GM12801 (cell line): ENCODE measurements around the gene DLX4.

Experiments used
- TF ChIP-seq, protein P1 (sequence below): IDR thresholded peaks from one replicate; pipeline ENCODE4 v1.5.1; 2011; ENCODE audit warnings: control low read depth; ENCODE audit not compliant: insufficient read length; ENCODE audit errors: extremely low read depth

DLX4 gene

GRCh38 chr17:49936386-49936785, 32.6 kb upstream of the DLX4 start:
- TF ChIP-seq, protein P1, sequence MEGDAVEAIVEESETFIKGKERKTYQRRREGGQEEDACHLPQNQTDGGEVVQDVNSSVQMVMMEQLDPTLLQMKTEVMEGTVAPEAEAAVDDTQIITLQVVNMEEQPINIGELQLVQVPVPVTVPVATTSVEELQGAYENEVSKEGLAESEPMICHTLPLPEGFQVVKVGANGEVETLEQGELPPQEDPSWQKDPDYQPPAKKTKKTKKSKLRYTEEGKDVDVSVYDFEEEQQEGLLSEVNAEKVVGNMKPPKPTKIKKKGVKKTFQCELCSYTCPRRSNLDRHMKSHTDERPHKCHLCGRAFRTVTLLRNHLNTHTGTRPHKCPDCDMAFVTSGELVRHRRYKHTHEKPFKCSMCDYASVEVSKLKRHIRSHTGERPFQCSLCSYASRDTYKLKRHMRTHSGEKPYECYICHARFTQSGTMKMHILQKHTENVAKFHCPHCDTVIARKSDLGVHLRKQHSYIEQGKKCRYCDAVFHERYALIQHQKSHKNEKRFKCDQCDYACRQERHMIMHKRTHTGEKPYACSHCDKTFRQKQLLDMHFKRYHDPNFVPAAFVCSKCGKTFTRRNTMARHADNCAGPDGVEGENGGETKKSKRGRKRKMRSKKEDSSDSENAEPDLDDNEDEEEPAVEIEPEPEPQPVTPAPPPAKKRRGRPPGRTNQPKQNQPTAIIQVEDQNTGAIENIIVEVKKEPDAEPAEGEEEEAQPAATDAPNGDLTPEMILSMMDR, result no peak

DNA sequence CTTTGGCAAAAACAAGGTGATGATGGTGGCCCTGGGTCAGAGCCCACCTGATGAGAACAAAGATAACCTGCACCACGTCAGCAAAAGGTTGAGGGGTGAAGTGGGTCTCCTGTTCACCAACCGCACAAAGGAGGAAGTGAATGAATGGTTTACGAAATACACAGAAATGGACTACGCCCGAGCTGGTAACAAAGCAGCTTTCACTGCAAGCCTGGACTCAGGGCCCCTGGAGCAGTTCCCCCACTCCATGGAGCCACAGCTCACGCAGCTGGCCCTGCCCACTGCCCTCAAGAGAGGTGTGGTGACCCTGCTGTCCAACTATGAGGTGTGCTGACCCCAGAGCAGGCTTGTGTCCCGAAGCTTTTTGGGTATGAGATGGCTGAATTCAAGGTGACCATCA, 29.7 kb upstream of the DLX4 start:
- TF ChIP-seq, protein P1, result no peak

DNA sequence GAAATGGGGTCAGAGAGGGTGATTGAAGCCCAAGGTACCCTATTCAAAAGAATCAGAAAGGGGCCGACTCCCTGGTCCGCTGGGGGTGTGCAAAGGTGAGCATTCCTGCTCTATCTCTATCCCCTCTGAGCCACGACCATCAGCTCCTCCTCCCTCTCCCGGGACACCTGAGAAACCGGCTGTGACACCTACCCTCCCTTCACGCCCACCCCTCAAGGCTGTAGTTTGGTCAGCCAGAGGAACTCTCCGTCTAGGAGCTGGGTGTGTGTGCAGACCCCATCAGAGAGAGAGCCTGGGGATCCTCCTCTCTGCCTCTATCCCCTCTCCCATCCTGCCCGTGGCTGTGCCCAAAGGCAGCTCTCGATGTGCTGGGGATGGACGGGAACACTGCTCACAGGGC, 27.6 kb upstream of the DLX4 start:
- TF ChIP-seq, protein P1, result no peak

DNA sequence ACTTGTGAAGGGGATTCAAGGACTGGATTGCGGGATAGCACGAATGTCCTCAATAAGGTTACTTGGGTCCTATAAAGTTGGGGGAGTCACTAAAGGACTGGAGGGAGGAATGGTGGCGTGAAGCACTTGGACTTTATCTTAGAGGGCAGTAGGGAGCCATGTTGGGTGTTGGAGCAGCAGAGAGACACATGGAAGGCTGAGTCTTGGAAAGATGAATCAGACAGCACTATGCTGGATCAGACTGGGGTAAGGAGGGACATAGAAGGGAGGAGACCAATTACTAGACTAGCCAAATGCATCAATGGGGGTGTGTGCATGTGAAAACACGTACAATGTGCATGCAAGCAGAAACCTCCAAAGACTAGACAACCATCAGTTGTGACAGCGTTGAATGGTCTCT, 26.0 kb upstream of the DLX4 start:
- TF ChIP-seq, protein P1, result no peak

- TF ChIP-seq, protein P1, result no peak
Measured at GRCh38 chr17:49944273-49944870, 24.6 kb upstream of the DLX4 start.

- TF ChIP-seq, protein P1, result no peak
Measured at GRCh38 chr17:49946208-49946607, 22.8 kb upstream of the DLX4 start.

DNA sequence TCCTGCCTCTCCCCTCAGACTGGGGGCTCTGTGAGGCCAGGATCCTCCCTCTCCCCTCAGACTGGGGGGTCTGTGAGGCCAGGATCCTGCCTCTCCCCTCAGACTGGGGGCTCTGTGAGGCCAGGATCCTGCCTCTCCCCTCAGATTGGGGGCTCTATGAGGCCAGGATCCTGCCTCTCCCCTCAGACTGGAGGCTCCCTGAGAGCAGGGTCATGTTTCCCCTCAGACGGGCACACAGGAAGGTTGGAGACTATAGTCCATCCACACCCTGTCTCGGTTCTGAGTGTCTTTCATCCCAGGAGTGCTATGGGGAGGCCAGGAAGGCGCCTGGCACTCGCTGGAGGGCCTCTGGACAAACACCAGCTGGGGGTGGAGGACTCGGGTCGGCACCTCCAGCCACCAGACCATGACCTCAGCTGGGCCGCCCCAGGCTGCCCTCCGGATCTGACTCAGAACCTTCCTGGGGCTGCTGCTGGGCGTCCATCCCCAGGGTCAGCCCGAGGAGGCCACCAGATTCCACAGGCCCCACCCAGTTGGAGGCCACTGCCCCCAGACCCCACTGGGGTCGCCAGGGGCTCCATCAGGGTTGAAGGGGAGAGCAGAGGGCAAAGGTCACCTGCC, 21.9 kb upstream of the DLX4 start:
- TF ChIP-seq, protein P1, result no peak
